Stimulated activated CD4-positive, alpha-beta T cell treated with anti-CD3 and anti-CD28 coated beads, Interleukin-12 subunit alpha, Interleukin-12 subunit beta, amount 100 ng/mL, for 24 hours (primary cell): Measurements from ENCODE around the gene ADAMTS9.

ENCODE experiments used
- DNase-seq, 2 experiments: peaks; one replicate each; pipeline ENCODE4 v3.0.0-alpha.2; 2020; ENCODE audit warnings: low read depth in 2 of 2

ADAMTS9 gene

DNA sequence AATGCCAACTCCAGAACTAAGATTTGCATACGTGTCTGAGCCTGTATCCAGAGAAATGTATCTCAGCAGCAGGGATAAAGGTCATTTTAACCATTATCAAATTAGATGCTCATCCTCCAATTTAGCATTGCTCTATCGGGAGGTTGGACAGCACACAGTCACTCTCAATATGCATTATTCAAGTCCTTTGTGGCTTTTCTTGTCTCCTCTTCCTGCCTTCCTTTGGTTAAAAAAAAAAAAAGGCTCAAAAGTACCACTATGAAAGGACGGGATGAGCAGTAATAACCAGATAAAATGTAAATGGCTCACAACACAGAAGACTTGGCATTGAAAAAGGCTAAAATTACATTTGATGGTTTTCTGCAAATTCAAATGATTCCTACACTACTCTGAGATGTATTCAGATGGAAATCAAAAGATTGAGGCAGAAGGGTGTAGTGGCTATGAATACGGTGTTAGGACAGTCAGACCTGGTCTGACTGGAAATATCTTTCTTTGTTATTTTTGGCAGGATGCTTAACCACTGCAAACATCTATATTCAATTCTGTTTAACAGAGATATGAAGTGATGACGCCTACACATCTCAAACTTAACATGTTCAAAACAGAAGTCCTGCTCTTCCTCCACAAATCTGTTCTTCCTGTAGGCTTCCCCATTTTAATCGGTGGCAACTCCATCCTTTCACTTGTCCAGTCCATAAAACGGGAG lies 109.6 kb downstream of the ADAMTS9 start:
- DNase-seq, result no peak

DNA sequence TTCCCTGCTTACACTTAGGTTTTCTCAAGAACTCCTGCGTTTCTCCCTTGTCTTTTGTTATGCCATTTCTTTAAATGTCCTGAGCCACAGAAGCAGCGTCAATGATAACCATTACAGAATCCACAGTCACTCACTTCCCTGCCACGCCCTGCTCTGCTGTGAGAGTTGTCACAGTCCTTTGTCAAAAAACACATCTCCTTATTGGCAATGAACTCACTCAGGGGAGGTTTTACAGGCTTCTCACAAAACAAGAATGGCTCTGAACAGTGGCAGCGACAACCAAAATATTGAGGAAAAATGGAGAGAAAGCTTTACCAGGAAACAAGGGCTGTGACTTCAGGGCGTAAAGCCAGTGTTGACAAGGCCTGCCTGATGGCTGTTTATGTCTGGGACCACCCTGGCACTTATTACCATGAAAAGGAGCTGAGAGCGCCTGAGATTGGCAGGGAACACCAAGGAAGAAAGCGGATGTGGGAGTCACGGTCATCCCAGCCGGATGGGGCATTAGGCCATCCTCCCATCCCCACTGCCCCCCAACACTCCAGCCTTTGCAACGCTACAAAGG lies 111.5 kb downstream of the ADAMTS9 start:
- DNase-seq, result no peak

DNA sequence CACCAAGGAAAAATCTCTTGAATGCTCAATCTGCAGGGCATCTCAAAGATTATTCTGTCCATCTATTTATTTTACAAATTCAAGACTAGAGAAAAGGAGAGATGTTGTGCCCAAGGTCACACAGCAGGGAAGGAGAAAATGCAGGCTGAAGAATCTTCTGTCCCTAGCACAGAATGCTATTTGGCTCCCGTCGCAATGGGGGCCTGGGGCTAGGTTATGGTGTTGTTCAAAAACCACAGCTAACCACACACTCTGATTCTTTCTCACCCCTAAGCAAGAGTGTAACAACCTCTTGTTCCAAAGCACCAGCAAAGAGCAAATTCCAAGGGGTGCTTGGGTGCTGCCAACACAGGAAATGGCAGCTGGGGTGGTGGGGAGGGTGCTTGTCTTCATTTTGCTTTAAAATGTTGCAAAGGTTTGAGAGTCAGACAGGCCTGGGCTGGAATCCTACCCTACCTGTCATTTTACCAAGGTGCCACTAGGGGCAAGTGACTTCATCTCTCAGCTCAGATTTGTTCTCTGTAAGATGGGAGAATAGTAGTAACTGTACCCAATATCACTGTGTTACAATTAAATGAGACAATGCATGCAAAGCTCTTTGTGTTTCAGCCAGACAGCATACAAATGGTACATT lies 112.5 kb downstream of the ADAMTS9 start:
- DNase-seq, result no peak

DNA sequence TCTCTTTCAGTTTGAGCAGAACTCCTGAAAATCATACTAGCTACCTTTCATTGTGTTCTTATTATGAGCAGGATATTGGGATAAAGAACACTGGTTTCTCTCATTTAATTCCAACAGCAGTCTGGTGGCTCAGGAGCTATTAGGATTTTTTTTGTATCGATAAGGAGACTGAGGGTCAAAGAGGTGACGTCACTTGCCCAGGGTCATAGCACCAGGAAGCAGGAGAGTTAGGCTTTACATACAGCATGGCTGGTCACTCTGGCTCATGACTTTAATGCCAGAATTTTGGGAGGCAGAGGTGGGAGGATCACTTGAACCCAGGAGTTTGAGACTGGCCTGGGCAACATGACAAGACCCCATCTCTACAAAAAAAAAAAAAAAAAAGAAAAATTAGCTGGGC lies 113.6 kb downstream of the ADAMTS9 start:
- no peak for DNase-seq

DNA sequence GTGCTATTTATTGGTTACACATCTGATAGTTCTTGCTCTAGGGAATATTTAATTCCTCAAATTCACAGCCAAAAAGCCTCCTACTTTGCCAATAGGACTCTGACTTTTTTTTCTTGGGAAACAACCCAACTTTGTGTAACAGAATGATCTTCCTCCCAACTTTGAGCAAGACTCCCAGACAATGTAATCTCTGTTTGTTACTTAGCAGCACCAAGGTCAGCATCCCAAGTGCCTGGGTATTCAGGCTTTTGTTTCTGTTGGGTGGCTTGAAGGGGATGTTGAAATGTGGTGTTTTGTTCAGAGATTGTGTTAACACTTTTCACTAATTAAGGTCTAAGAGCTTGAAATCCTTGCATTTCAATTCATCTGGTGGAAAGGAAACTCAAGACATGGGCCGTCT lies 115.8 kb downstream of the ADAMTS9 start:
- DNase-seq, result no peak

DNA sequence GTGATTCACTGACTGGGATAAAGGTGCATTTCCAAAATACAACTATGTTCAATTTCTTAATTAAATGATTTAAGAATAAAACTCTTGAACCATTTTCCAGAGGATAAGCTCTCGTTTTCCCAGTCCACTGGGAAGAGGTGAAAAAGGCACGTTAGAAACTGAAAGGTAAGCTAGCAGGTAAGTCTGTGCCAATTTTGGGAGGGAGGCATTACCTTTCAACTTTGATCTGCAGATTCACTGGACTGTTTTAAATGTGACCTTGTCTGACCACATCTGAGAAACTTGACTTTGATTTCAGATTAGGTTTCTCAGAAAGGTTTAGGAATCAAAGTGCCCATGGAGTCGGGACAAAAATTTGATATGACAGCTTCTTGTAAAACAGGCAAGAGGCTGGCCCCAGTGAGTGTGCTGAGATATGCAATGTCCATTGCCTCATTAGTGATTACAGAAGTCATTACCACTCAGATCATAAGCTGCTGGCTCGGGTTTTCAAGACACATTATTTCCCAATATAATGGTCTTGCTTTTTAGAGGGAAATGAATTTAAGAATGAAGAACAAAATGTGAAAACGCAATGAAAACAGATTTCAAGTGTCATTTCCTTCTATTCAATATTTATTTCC lies 118.8 kb downstream of the ADAMTS9 start:
- no peak for DNase-seq

DNA sequence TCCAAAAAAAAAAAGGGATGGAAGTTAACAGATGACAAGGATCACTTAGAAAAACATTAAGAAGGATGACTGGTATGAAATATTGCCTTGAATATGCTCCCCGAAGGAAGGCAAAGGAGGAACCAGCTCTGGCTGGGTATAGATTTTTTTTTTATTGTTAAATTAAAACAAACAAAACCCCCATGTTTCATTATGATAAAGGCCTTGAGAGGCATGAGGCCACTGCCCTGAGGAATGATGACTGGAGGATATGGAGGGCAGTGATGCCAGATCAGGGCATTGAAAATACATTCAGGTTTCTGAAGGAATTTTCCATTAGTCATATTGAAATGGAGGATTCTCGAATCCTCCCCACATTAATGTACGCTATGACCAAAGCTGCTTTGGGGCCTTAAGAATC lies 120.9 kb downstream of the ADAMTS9 start:
- no peak for DNase-seq

DNA sequence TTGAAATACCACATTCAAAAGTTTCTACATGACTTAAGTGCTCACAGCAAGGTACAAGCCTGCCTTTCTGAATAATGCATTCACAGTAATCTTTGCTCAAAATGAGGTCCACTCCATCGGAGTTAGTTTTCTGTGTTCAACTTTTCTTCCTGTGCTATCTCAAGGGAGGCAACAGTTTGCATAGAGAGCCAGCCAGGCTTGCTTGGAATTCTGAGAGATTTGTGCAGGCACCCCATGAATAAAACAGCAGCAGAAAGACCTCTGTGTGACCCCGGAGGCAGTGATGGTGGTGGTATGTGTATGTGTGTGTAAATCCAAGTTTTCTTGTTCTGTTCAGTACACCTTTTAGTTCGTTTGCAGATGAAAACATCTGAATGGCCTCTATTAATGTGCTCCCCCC lies 124.0 kb downstream of the ADAMTS9 start:
- DNase-seq, result no peak

DNA sequence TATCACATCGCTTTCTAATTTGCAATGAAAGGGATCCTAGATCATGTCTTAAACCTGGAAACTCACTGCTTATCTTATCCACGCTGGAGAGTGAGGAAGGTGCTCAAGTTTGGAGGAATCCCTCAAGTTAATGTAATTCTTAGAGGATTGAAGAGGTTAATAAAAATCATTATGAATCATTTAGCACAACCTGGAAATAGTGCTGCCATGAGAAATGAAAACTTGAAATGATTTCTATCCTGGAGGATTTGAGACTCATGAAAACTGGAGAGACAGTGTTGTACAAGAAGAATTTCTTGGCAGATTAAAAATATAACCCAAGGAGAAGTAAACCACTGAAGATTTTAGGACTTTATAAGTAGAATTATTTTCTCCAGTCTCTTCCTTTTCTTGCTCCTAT lies 125.9 kb downstream of the ADAMTS9 start:
- no peak for DNase-seq

DNA sequence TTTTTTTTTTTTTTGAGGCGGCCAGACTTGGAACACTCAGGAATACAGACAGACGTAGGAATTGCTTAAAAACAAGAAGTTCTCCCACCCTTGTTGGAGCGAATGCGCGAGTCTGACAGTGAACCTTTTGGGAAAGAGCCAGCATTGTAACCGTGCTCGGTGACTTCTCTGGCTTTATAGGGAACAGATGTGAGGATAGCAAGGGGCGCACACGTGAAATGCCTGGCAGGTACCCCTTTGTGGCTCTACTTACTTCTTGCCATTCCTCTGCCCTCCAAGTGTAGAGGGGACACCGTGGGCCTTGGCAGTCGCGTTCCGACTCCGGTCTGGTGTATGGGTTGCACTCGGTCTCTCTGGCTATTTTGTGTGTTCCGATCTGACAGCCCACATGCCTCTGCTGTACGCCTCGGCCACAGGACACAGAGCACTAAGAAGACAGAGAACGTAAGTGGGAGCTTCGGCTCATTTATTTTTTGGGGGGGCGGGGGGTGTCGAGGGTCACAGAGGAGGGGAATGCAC lies 126.4 kb downstream of the ADAMTS9 start:
- no peak for DNase-seq

DNA sequence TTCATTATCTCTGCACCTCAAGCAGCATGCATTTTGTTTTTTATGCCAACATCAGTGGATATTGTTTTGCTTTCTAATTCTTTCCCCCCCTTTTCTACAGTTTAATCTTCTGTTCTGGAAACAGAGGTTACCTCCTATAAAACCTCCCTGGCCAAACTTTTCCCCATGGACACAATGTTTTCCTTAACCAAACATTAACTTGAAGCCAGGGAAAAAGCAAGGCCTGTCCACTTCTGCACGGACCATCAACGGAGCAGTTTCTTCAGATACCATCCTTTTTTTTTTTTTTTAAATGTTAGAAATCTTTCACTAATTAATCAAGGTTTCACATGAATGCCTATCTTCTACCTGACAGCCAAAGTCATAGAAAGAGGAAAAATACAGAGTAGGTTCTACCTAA lies 127.0 kb downstream of the ADAMTS9 start:
- no peak for DNase-seq

DNA sequence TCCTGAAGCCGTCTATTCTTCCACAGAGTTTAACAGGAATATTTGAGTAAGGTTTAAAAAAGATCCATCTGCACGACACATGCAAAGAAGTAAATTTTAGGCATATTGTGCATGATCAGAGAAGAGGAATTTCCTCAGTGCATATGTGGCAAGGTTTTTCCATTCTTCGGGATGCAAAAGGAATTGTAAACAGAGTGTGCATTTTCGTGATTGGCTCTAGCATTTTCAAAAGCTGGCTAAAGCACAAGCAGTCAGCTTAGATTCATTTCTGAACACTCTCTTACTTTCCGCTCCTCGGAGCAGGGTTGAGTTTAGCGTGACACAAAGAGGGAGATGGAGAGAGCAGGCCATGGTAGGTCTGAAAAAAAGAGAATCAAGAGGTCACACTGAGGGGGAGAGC lies 128.2 kb downstream of the ADAMTS9 start:
- DNase-seq, result no peak

DNA sequence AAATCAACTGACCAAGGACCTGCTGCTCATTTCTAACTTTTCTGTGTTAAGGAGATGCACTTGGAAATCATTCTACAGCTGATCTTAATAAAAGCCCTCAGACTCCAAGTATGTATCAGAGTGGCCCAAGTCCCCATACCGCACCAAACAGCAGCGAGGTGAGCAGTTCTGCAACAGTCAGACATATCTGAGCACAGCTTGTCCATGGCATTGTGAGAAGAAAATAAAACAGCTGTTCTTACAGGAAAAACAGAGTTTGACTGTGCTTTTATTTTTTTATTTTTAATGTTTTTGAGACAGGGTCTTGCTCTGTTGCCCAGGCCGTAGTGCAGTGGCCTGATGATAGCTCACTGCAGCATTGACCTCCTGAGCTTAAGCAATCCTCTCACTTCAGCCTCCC lies 131.8 kb downstream of the ADAMTS9 start:
- DNase-seq, result no peak

DNA sequence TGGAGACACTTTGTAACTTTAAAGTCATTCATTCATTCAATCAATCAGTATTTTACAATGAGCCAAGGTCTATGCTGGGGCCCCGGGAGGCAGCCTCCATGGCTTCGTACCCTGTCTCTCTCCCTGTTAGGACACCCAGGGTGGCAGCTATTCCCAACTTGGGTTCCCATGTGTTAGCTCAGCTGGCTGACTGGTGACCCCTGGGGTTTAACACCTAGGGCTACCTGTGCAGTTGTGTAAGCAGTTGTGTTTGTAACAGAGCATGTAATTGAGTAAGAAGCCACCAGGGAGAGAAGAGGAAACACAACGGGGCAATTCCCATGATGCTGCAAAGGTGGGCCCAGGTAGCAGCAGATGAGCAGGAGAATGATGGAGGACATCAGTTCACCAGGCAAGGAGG lies 132.4 kb downstream of the ADAMTS9 start:
- no peak for DNase-seq

DNA sequence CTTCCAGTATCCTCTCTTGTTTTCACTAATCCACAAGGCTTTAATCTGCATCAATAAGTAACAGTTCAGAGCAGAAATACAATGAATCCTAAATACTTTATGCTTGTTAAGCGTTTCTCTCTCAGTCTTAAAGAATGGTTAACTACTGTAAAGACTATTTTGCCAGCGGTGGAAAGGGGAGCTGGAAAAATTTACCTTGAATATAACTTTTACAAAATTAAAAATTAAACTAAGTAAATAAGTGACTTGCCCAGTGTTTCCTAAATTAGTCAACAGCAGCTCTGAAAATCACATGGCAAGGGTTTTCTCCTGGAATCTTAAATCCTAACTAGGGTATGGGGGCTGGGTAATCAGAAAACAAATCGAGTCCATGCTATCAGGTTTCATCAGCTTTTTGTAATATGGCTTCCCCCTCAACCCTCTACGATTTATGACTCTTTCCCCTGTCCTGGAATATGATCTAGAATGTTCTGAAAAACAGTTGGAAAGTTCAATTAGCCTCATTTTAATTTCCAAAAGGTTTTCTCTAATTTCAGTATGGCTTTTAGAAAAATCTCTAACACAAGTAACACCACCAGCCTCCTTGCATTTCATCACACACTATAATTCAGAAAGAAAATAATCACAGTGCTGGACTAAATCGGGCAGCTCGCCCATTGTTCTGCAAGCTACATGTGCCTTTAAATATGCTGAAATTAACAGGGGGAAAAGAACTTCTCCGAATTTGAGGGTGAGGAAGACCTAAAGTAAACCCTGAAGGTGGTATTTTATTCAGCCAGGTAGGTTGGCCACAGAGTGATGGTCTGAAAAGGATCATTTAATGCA lies 133.5 kb downstream of the ADAMTS9 start:
- no peak for DNase-seq

DNA sequence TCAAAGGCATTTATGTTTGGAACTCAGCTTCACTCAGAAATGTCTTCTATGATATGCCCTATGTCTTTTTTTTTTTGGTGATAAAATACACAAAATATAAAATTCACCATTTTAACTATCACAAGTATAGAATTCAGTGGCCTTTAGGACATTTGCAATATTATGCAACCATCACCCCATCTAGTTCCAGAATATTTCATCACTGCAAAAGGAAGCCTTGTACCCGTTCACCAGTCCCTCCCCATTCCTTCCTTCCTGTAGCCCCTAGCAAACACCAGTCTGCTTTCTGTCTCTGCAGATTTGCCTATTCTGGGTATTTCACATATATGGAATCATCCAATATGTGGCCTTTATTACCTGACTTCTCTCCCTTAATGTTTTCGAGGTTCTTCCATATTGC lies 134.8 kb downstream of the ADAMTS9 start:
- DNase-seq, result no peak

DNA sequence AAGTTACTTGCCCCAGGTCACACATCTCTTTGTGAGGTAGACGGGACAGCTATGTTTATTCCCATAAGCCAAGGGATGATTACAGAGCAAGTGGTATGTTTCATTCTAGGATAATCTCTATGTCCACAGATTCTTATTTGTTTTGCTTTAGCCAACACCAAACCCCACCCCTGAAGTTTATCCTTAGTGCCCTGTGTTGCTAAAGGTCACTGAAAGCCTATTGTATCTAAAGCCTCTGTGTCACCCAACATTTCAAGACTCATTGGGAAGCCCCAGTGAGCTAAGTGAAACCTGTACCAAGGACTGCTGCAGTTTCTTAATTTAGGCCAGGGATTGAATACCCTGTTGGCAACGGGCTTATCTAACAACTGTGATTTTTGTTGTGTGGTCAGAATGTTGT lies 135.6 kb downstream of the ADAMTS9 start:
- no peak for DNase-seq

DNA sequence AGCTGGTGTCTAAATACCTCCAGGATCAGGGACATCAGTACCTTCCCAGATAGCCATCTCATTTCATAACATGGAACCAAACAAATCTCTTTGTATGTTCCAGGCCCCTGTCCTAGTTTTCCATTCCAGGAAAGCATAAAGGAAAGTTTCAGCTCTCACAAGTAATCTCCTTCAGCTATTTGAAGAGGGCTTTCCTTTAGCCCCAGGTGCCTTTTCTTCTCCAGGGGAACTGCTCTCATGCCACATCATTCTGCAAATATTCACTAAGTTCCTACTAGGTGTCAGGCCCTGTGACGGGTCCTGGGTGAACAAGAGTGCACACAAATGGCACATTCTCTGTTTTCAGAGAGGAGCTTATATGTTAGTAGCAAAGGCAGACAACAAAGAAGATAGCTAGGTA lies 136.1 kb downstream of the ADAMTS9 start:
- no peak for DNase-seq

DNA sequence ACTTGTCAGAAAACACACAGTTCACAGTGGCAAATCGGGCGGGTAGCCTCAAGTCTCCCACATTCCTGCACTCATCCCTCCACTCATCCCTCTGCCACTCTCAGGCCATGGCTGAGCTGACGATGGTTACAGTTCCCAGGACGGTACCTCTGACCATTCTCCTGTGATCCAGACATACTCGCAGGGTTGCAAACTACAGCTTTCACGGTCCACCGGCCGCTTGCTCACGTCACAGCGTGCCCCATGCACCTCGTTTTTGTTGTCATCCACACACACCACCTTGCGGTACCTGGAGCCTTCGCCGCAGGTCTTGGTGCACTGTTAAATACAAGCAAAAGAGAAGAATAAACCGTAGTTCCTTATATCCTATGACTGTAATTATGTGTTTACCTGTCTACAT lies 137.1 kb downstream of the ADAMTS9 start:
- DNase-seq, result no peak

DNA sequence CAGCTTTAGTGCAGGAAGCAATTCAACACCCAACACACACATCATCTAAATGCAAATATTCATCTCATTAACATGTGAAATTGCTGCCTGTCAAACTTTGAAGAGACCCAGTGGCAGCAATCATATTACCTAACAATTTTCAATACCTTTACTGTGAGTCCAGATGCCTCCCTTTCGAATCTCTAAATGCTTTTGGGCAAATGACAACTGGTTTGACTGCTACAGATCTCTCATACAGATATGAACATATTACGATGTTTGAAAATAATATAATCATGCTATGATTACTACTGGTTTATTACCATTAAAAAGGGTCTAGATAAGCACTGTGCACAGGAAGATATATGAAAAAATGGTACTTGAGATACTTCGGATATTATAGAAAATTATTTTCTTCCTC lies 137.9 kb downstream of the ADAMTS9 start:
- DNase-seq, result no peak

DNA sequence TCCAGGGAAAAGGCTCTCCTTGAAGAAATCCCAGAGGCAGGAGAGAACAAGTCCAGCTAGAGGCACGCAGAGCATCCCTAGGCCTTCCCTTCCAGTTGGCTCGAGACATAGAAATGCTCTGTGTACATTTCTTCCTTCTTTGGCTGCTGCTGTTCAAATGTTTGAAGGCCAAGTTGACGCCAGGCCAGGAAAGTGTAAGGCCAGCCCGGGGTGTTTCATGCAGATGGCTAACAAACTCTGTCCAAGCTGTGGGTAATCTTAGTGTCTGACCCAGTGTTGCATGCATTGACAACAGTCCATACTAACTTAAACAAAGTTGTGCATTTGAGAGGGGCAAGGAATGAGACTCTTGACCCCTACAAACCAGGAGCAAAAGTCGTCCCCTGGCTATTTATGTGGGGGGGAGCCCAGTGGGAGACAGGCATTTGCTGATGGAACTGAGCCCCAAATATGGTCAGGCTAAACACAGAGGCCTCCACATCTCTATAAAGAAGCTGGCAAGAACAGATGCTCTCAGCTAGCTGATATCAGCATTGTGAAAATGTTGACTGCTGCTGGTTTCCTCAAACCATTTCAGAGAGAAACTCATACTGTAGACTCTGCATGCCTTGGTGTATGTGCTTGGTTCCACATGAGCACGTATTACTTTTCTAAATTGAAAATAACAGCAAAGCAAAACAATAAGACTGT lies 139.5 kb downstream of the ADAMTS9 start:
- no peak for DNase-seq
